A673 (cell line): Measurements from ENCODE around the gene CCDC92. TPM values are rescaled to one million over a fixed set of nuclear protein-coding genes. Genes with fewer than 3 reads are reported as not detected.

Source experiments
- BruUV-seq: library from RNA; stranded (reverse); fragments of 400-500 nt; replicated peaks from 2 replicates; lab custom pipeline; 2021; lab: Mats Ljungman, UMichigan
- CTCF ChIA-PET: fragments of 300-600 bp; sonication (Branson Sonifier 250); formaldehyde crosslinking; loops from one replicate; lab custom pipeline; 2022; ENCODE audit warnings: antibody characterized with exemption; lab: Charles Lee
- POLR2A ChIA-PET: fragments of 300-600 bp; sonication (Branson Sonifier 250); formaldehyde crosslinking; loops from one replicate; lab custom pipeline; 2022; ENCODE audit warnings: antibody characterized with exemption; ENCODE audit not compliant: low non-redundant PET; lab: Charles Lee
- DNase-seq: peaks from one replicate; pipeline ENCODE4 v3.0.0-alpha.2; 2015; ENCODE audit warnings: low spot score
- H3K27ac ChIP-seq: fragments of 200-600 bp; sonication (generic); 2 replicates; pipeline ENCODE4 v1.5.1; 2016; ENCODE audit warnings: mixed run types, low read depth, mild to moderate bottlenecking, mixed read lengths, antibody characterized with exemption, low read length; ENCODE audit not compliant: poor library complexity, severe bottlenecking
- H3K27me3 ChIP-seq: fragments of 200-600 bp; sonication (generic); replicated peaks from 2 replicates; pipeline ENCODE4 v1.6.1; 2017; ENCODE audit warnings: mixed run types, low read depth, mild to moderate bottlenecking, mixed read lengths, antibody characterized with exemption, low read length; ENCODE audit not compliant: insufficient read depth, poor library complexity
- H3K36me3 ChIP-seq: fragments of 200-600 bp; sonication (generic); 2 replicates; pipeline ENCODE4 v1.6.1; 2016; ENCODE audit warnings: mixed run types, mild to moderate bottlenecking, mixed read lengths, antibody characterized with exemption, low read length; ENCODE audit not compliant: insufficient read depth, poor library complexity, severe bottlenecking
- H3K4me1 ChIP-seq: fragments of 200-600 bp; sonication (generic); 2 replicates; pipeline ENCODE4 v1.6.1; 2017; ENCODE audit warnings: mixed run types, mild to moderate bottlenecking, mixed read lengths, antibody characterized with exemption, low read length; ENCODE audit not compliant: insufficient read depth, poor library complexity, severe bottlenecking
- H3K4me3 ChIP-seq: fragments of 200-600 bp; sonication (generic); 2 replicates; pipeline ENCODE4 v1.5.1; 2016; ENCODE audit warnings: low read depth, mixed run types, mild to moderate bottlenecking, mixed read lengths, low read length; ENCODE audit not compliant: poor library complexity, severe bottlenecking
- H3K9me3 ChIP-seq: fragments of 200-600 bp; sonication (generic); 2 replicates; pipeline ENCODE4 v1.6.1; 2016; ENCODE audit warnings: mixed run types, low read depth, mild to moderate bottlenecking, mixed read lengths, antibody characterized with exemption, low read length; ENCODE audit not compliant: poor library complexity, severe bottlenecking
- CTCF ChIP-seq: fragments of 300-800, 200-600 bp; sonication (generic); conservative IDR thresholded peaks from 2 replicates; pipeline ENCODE4 v1.5.1; 2017; ENCODE audit warnings: low read depth, mild to moderate bottlenecking, antibody characterized with exemption, low read length, moderate library complexity, mixed read lengths
- EZH2 ChIP-seq: fragments of 200-600 bp; sonication (generic); IDR thresholded peaks from 2 replicates; pipeline ENCODE4 v1.6.1; 2017; ENCODE audit warnings: borderline replicate concordance, low read depth, mild to moderate bottlenecking, mixed read lengths, antibody characterized with exemption, low read length; ENCODE audit not compliant: poor library complexity, severe bottlenecking
- intact Hi-C: fragments of 100-400 bp; cut with micrococcal nuclease; formaldehyde crosslinking; loops from one replicate; pipeline ENCODE4 v1.10.0; 2022; ENCODE audit not compliant: unreplicated experiment
- total RNA-seq: library from RNA; stranded (reverse); gene quantifications from 2 replicates; pipeline ENCODE4 v1.2.3, GENCODE V29; 2021

Gene CCDC92
- total RNA-seq, 1 experiment from 2014 or later: 28.7 TPM

- no peaks in the 10 kb centered on the region for H3K27me3 ChIP-seq
- no peaks in the 10 kb centered on the region for H3K36me3 ChIP-seq
- no TSS peak for BruUV-seq
- intact Hi-C loops: no loop called here
- ChIA-PET POLR2A (no interaction called here), CTCF (no interaction called here)
- no peak for DNase-seq
- no peak overlapping the region for H3K27ac ChIP-seq
- H3K4me1 ChIP-seq: no peaks in the 10 kb centered on the region
- H3K4me3 ChIP-seq: no peak overlapping the region
- no peaks in the 10 kb centered on the region for H3K9me3 ChIP-seq
- TF ChIP-seq EZH2 (no peak), CTCF (no peak)
Measured at GRCh38 chr12:123954647-123955350, 17.8 kb downstream of the CCDC92 start.

GRCh38 chr12:123952037-123952436, 20.6 kb downstream of the CCDC92 start:
- no peak for TF ChIP-seq CTCF
- no peak for TF ChIP-seq EZH2
- CTCF ChIA-PET: no interaction called here
- H3K9me3 ChIP-seq: no peaks in the 10 kb centered on the region
- H3K36me3 ChIP-seq: no peaks in the 10 kb centered on the region
- H3K27me3 ChIP-seq: no peaks in the 10 kb centered on the region
- H3K4me3 ChIP-seq: no peak overlapping the region
- intact Hi-C loops: no loop called here
- POLR2A ChIA-PET: no interaction called here
- H3K4me1 ChIP-seq: no peaks in the 10 kb centered on the region
- no peak overlapping the region for H3K27ac ChIP-seq
- no TSS peak for BruUV-seq
- no peak for DNase-seq

- CTCF ChIA-PET: no interaction called here
- Histone ChIP-seq H3K4me1 (no peaks in the 10 kb centered on the region), H3K27ac (no peak overlapping the region), H3K9me3 (no peaks in the 10 kb centered on the region), H3K36me3 (no peaks in the 10 kb centered on the region), H3K4me3 (no peak overlapping the region), H3K27me3 (no peaks in the 10 kb centered on the region)
- POLR2A ChIA-PET: no interaction called here
- TF ChIP-seq EZH2 (no peak), CTCF (no peak)
- no peak for DNase-seq
- intact Hi-C loops: no loop called here
- BruUV-seq: no TSS peak
Measured at GRCh38 chr12:123951467-123951866, 21.2 kb downstream of the CCDC92 start.
